Natural killer cell (primary cell): ENCODE data around the gene TENT4B. TPM values are rescaled to one million over a fixed set of nuclear protein-coding genes. Genes with fewer than 3 reads are reported as not detected.

Experiments used
- ATAC-seq, 3 donors: fragments of 150-1000 bp in 2 of 3; fragments of 200-7000 bp in 1 of 3; cut with Tn5 transposase; 1 replicate in 1 of 3; 2 replicates in 2 of 3; pipeline ENCODE4 v1.10.0; 2021; ENCODE audit warnings: mild to moderate bottlenecking in 2 of 3, moderate library complexity in 2 of 3
- DNase-seq, 2 donors: peaks; one replicate each; pipeline versions ENCODE4 v3.0.0 to v3.0.0-alpha.2; 2013 to 2021; ENCODE audit warnings: mixed read lengths in 1 of 2
- H3K27ac ChIP-seq: one replicate; pipeline ENCODE4 v1.5.1; 2013; ENCODE audit warnings: mild to moderate bottlenecking, low read length
- H3K27me3 ChIP-seq: one replicate; pipeline ENCODE4 v1.6.1; 2013; ENCODE audit warnings: low read length; ENCODE audit not compliant: control insufficient read depth, insufficient read depth
- H3K36me3 ChIP-seq: one replicate; pipeline ENCODE4 v1.6.1; 2013; ENCODE audit warnings: low read length; ENCODE audit not compliant: control insufficient read depth, insufficient read depth
- H3K4me1 ChIP-seq: one replicate; pipeline ENCODE4 v1.6.1; 2013; ENCODE audit warnings: low read length; ENCODE audit not compliant: control insufficient read depth, insufficient read depth
- H3K4me3 ChIP-seq: one replicate; pipeline ENCODE4 v1.5.1; 2013; ENCODE audit warnings: low read length
- H3K9me3 ChIP-seq: one replicate; pipeline ENCODE4 v1.6.1; 2013; ENCODE audit warnings: low read length; ENCODE audit not compliant: control insufficient read depth, insufficient read depth
- H3K27ac Mint-ChIP-seq, 2 donors: one replicate each; pipeline ENCODE4 v1.8.0; 2022; ENCODE audit warnings: mild to moderate bottlenecking in 2 of 2, mixed read lengths in 2 of 2, moderate library complexity in 1 of 2
- H3K27me3 Mint-ChIP-seq, 2 donors: one replicate each; pipeline ENCODE4 v1.8.0; 2022; ENCODE audit warnings: low read depth in 2 of 2, mixed read lengths in 2 of 2
- H3K36me3 Mint-ChIP-seq: one replicate; pipeline ENCODE4 v1.8.0; 2022; ENCODE audit warnings: mixed read lengths
- H3K4me1 Mint-ChIP-seq, 2 donors: one replicate each; pipeline ENCODE4 v1.8.0; 2022; ENCODE audit warnings: mixed read lengths in 2 of 2
- H3K4me3 Mint-ChIP-seq: one replicate; pipeline ENCODE4 v1.8.0; 2022; ENCODE audit warnings: mild to moderate bottlenecking, moderate library complexity, mixed read lengths
- H3K9me3 Mint-ChIP-seq, 2 donors: one replicate each; pipeline ENCODE4 v1.8.0; 2022; ENCODE audit warnings: mixed read lengths in 2 of 2
- CTCF ChIP-seq: fragments of 200-600 bp; IDR thresholded peaks from one replicate; pipeline ENCODE4 v1.8.0; 2022; ENCODE audit warnings: antibody characterized with exemption
- WGBS: methylation state at CpG from one replicate; pipeline ENCODE4 v1.1.7; 2013; ENCODE audit warnings: missing lambda C conversion rate; ENCODE audit not compliant: insufficient coverage; 5-methylcytosine and 5-hydroxymethylcytosine counted together
- intact Hi-C: fragments of 100-400 bp; cut with micrococcal nuclease; formaldehyde crosslinking; loops from one replicate; pipeline ENCODE4 v1.14.2; 2022
- total RNA-seq, 4 donors: library from RNA; stranded (reverse); fragments of 120-200 nt in 1 of 4; gene quantifications; one replicate each; pipeline versions ENCODE4 v1.2.3 to v1.2.4, GENCODE V29; 2013 to 2022

TENT4B gene
- 10 to 100 TPM; 37.5 to 48.7 (median 44.4) TPM for total RNA-seq
- 21.0 TPM for total RNA-seq (2013)

- ATAC-seq, result peak; percentile 74 to 89 (median 80)
- Mint-ChIP-seq H3K4me1 (peaks cover 27 to 31% of the 10 kb centered on the region in 2 donors), H3K27ac (peak within 1 kb of the TSS; percentile 86 to 89), H3K4me3 (peak within 1 kb of the TSS; percentile 90), H3K9me3 (no peaks in the 10 kb centered on the region), H3K27me3 (no peaks in the 10 kb centered on the region), H3K36me3 (no peaks in the 10 kb centered on the region)
- H3K4me3 ChIP-seq, result peak within 1 kb of the TSS; percentile 57
- H3K4me1 ChIP-seq, result peaks cover 31% of the 10 kb centered on the region
- under 1% methylated on average over 105 of the region's 114 CpGs for WGBS
- H3K27me3 ChIP-seq, result no peaks in the 10 kb centered on the region
- intact Hi-C loops, result loop anchor here (2.0 to 5.0 kb wide), 3 partner anchors 86 to 184 kb away; partner anchors contain the start of gene CNEP1R1
- peak within 1 kb of the TSS; percentile 90 for H3K27ac ChIP-seq
- peak; percentile 86 to 95 for DNase-seq
- no peaks in the 10 kb centered on the region for H3K9me3 ChIP-seq
- TF ChIP-seq CTCF, result no peak
- no peaks in the 10 kb centered on the region for H3K36me3 ChIP-seq
Observed at GRCh38 chr16:50152807-50153595, at the start of gene TENT4B. TSS of gene TENT4B (plus strand) at chr16:50153306. CDS start at chr16:50153622, 316 bp downstream.

GRCh38 chr16:50103764-50104163 lies 49.3 kb upstream of the TENT4B start:
- no peak for ATAC-seq
- H3K9me3 ChIP-seq, result no peaks in the 10 kb centered on the region
- DNase-seq, result no peak
- no peaks in the 10 kb centered on the region for H3K4me1 Mint-ChIP-seq
- TF ChIP-seq CTCF, result no peak
- H3K27ac ChIP-seq, result no peak overlapping the region
- no peaks in the 10 kb centered on the region for H3K4me1 ChIP-seq
- H3K27me3 Mint-ChIP-seq, result no peaks in the 10 kb centered on the region
- H3K36me3 ChIP-seq, result peaks cover 62% of the 10 kb centered on the region
- no peaks in the 10 kb centered on the region for H3K9me3 Mint-ChIP-seq
- H3K4me3 ChIP-seq, result no peak overlapping the region
- no peak overlapping the region for H3K27ac Mint-ChIP-seq
- 98% methylated on average over 5 of the region's 5 CpGs for WGBS
- intact Hi-C loops, result no loop called here
- H3K27me3 ChIP-seq, result no peaks in the 10 kb centered on the region
- no peak overlapping the region for H3K4me3 Mint-ChIP-seq
- peaks cover 24% of the 10 kb centered on the region for H3K36me3 Mint-ChIP-seq

GRCh38 chr16:50114357-50115129 lies 38.6 kb upstream of the TENT4B start:
- DNase-seq (no peak), ATAC-seq (no peak)
- no peaks in the 10 kb centered on the region for H3K36me3 ChIP-seq
- no peaks in the 10 kb centered on the region for H3K4me1 Mint-ChIP-seq
- no peak overlapping the region for H3K27ac Mint-ChIP-seq
- H3K4me3 Mint-ChIP-seq, result no peak overlapping the region
- H3K27me3 ChIP-seq, result no peaks in the 10 kb centered on the region
- H3K4me3 ChIP-seq, result no peak overlapping the region
- H3K9me3 Mint-ChIP-seq, result no peaks in the 10 kb centered on the region
- H3K4me1 ChIP-seq, result no peaks in the 10 kb centered on the region
- no peak for TF ChIP-seq CTCF
- 92% methylated on average over 6 of the region's 8 CpGs for WGBS
- H3K36me3 Mint-ChIP-seq, result no peaks in the 10 kb centered on the region
- H3K27ac ChIP-seq, result no peak overlapping the region
- H3K9me3 ChIP-seq, result no peaks in the 10 kb centered on the region
- intact Hi-C loops, result no loop called here
- no peaks in the 10 kb centered on the region for H3K27me3 Mint-ChIP-seq
